ENCODE measurements around the gene METRN. TPM values are rescaled to one million over a fixed set of nuclear protein-coding genes. Genes with fewer than 3 reads are reported as not detected.

Gene METRN
- total and polyA plus RNA-seq, 2 donors (not counting 1 experiment from before 2014, with no cell fraction given): 5.3 to 35.3 TPM

DNA sequence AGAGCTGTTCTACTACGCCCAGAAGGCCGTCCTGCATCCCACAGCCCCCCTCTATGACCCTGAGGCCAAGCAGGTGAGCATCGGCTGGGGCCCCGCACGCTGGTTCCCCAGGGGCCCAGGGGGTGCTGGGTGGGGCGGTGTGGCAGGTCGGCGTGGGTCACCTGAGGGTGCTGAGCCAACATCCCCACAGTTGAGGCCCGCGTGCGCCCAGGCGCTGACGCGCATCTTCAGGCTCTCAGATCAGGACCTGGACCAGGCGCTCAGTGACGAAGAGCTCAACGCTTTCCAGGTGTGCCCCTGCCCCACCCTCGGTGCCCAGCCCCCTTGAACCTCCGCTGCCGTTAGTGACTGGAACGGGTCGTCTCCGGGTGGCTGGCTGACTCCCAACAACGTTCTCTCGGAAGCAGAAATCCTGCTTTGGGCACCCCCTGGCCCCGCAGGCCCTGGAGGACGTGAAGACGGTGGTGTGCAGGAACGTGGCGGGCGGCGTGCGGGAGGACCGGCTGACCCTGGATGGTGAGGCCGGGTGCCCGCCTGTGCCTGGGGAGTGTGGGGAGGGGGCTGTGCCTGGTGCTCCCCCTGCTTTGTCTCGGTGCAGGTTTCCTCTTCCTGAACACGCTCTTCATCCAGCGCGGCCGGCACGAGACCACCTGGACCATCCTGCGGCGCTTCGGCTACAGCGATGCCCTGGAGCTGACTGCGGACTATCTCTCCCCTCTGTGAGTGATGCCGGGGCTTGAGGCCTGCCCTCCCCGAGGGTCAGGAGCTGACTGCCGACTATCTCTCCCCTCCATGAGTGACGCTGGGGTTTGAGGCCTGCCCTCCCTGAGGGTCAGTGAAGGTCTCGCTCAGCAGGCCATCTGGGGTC lies 44.2 kb upstream of the METRN start:
- Histone ChIP-seq H3K36me3 (ENCODE audit: control insufficient read depth, insufficient read depth, low read length) (peaks cover 37% of the 10 kb centered on the region), H4K20me1 (ENCODE audit: control insufficient read depth, extremely low read depth, insufficient read depth, low read length) (no peaks in the 10 kb centered on the region), H3K4me1 (ENCODE audit: control insufficient read depth, extremely low read depth, insufficient read depth, low read length) (peaks cover 11% of the 10 kb centered on the region)

DNA sequence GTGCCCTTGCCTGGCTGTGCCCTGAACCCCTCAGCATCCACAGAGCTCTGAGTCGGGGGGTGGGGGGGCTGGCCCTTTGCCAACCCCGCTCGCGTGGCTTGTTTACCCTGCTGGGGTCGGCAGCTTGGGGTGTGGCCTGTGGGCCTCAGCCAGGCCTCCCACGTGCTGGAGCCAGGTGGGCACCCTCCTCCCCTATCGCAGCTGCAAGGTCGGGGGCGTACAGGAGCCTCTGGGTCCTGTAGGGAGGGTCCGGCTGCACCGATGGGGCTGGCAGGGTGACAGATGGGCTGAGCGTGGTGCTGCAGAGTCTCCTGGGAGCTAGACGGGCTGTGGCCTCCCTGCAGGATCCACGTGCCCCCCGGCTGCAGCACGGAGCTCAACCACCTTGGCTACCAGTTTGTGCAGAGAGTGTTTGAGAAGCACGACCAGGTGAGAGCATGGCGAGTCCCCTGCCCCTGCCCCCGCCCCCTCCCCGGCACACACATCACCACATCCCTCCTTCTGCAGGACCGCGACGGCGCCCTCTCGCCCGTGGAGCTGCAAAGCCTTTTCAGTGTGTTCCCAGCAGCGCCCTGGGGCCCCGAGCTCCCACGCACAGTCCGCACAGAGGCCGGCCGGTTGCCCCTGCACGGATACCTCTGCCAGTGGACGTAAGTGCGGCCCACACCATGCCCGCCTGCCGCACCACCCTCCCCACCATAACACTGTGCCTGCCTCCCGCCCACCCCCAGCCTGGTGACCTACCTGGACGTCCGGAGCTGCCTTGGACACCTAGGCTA lies 43.4 kb upstream of the METRN start:
- Histone ChIP-seq H3K4me3 (replicated peaks in 1 of 4; ENCODE audit: control extremely low read depth in 1 of 4, insufficient read depth in 1 of 4, low read depth in 3 of 4, low read length in 4 of 4) (no peak overlapping the region), H3K36me3 (ENCODE audit: control insufficient read depth, insufficient read depth, low read length) (peaks cover 37% of the 10 kb centered on the region), H3K9me3 (ENCODE audit: control insufficient read depth, insufficient read depth, low read depth, low read length) (no peaks in the 10 kb centered on the region), H2AFZ (ENCODE audit: low read length) (no peak overlapping the region), H3K79me2 (ENCODE audit: control insufficient read depth, insufficient read depth, low read length) (peaks cover 23% of the 10 kb centered on the region), H3K9ac (ENCODE audit: insufficient read depth, low read length) (no peak overlapping the region), H3K27me3 (ENCODE audit: control insufficient read depth, insufficient read depth, low read length) (no peaks in the 10 kb centered on the region), H4K20me1 (ENCODE audit: control insufficient read depth, extremely low read depth, insufficient read depth, low read length) (no peaks in the 10 kb centered on the region), H3K27ac (ENCODE audit: insufficient read depth, low read length) (no peak overlapping the region), H3K4me2 (ENCODE audit: extremely low read depth, insufficient read depth, low read length) (no peak overlapping the region), H3K4me1 (ENCODE audit: control insufficient read depth, extremely low read depth, insufficient read depth, low read length) (peaks cover 11% of the 10 kb centered on the region)
- TF ChIP-seq, protein P1, sequence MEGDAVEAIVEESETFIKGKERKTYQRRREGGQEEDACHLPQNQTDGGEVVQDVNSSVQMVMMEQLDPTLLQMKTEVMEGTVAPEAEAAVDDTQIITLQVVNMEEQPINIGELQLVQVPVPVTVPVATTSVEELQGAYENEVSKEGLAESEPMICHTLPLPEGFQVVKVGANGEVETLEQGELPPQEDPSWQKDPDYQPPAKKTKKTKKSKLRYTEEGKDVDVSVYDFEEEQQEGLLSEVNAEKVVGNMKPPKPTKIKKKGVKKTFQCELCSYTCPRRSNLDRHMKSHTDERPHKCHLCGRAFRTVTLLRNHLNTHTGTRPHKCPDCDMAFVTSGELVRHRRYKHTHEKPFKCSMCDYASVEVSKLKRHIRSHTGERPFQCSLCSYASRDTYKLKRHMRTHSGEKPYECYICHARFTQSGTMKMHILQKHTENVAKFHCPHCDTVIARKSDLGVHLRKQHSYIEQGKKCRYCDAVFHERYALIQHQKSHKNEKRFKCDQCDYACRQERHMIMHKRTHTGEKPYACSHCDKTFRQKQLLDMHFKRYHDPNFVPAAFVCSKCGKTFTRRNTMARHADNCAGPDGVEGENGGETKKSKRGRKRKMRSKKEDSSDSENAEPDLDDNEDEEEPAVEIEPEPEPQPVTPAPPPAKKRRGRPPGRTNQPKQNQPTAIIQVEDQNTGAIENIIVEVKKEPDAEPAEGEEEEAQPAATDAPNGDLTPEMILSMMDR (conservative IDR thresholded peaks at IDR 0.05 in 1 of 2, IDR thresholded peaks at IDR 0.05 in 1 of 2; ENCODE audit: low read depth in 1 of 2, low read length in 2 of 2): no peak
- TF ChIP-seq EZH2 (IDR thresholded peaks at IDR 0.05; ENCODE audit: low read length, missing control alignments): no peak
- DNase-seq (ENCODE audit: low read depth in 2 of 2): no peak

More for the DNA sequence above, 44.2 kb upstream of the METRN start:
- H2AFZ ChIP-seq (ENCODE audit: low read length): no peak overlapping the region
- no peak overlapping the region for H3K4me2 ChIP-seq (ENCODE audit: extremely low read depth, insufficient read depth, low read length)
- TF ChIP-seq EZH2 (IDR thresholded peaks at IDR 0.05; ENCODE audit: low read length, missing control alignments): no peak
- TF ChIP-seq, protein P1 (conservative IDR thresholded peaks at IDR 0.05 in 1 of 2, IDR thresholded peaks at IDR 0.05 in 1 of 2; ENCODE audit: low read depth in 1 of 2, low read length in 2 of 2): no peak
- H3K4me3 ChIP-seq (replicated peaks in 1 of 4; ENCODE audit: control extremely low read depth in 1 of 4, insufficient read depth in 1 of 4, low read depth in 3 of 4, low read length in 4 of 4): no peak overlapping the region
- H3K27me3 ChIP-seq (ENCODE audit: control insufficient read depth, insufficient read depth, low read length): no peaks in the 10 kb centered on the region
- H3K9ac ChIP-seq (ENCODE audit: insufficient read depth, low read length): no peak overlapping the region
- peaks cover 23% of the 10 kb centered on the region for H3K79me2 ChIP-seq (ENCODE audit: control insufficient read depth, insufficient read depth, low read length)
- DNase-seq (ENCODE audit: low read depth in 2 of 2): no peak
- no peak overlapping the region for H3K27ac ChIP-seq (ENCODE audit: insufficient read depth, low read length)
- H3K9me3 ChIP-seq (ENCODE audit: control insufficient read depth, insufficient read depth, low read depth, low read length): no peaks in the 10 kb centered on the region

DNA sequence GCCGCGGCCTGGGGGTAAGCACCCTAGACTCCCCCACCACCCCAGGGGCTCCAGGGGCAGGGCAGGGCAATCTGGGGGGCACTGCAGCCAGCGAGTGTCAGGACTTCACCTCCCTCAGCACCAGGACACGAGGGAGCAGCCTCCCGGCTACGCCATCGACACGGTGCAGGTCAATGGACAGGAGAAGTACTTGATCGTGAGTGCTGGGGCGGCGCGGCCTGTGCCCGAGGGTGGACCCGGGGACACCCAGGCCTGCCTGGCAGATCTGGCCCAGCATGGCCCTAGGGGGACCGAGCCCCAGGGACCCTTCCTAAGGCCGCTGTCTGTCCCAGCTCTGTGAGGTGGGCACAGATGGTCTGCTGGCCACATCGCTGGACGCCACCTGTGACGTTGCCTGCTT lies 42.5 kb upstream of the METRN start:
- peaks cover 11% of the 10 kb centered on the region for H3K4me1 ChIP-seq (ENCODE audit: control insufficient read depth, extremely low read depth, insufficient read depth, low read length)
- no peak overlapping the region for H3K27ac ChIP-seq (ENCODE audit: insufficient read depth, low read length)
- H2AFZ ChIP-seq (ENCODE audit: low read length): no peak overlapping the region
- no peaks in the 10 kb centered on the region for H3K9me3 ChIP-seq (ENCODE audit: control insufficient read depth, insufficient read depth, low read depth, low read length)
- no peak overlapping the region for H3K4me3 ChIP-seq (replicated peaks in 1 of 4; ENCODE audit: control extremely low read depth in 1 of 4, insufficient read depth in 1 of 4, low read depth in 3 of 4, low read length in 4 of 4)
- H3K27me3 ChIP-seq (ENCODE audit: control insufficient read depth, insufficient read depth, low read length): no peaks in the 10 kb centered on the region
- peaks cover 23% of the 10 kb centered on the region for H3K79me2 ChIP-seq (ENCODE audit: control insufficient read depth, insufficient read depth, low read length)
- no peaks in the 10 kb centered on the region for H4K20me1 ChIP-seq (ENCODE audit: control insufficient read depth, extremely low read depth, insufficient read depth, low read length)
- H3K36me3 ChIP-seq (ENCODE audit: control insufficient read depth, insufficient read depth, low read length): peaks cover 37% of the 10 kb centered on the region
- no peak overlapping the region for H3K9ac ChIP-seq (ENCODE audit: insufficient read depth, low read length)
- no peak for DNase-seq (ENCODE audit: low read depth in 2 of 2)
- TF ChIP-seq, protein P1 (conservative IDR thresholded peaks at IDR 0.05 in 1 of 2, IDR thresholded peaks at IDR 0.05 in 1 of 2; ENCODE audit: low read depth in 1 of 2, low read length in 2 of 2): no peak
- no peak for TF ChIP-seq EZH2 (IDR thresholded peaks at IDR 0.05; ENCODE audit: low read length, missing control alignments)
- H3K4me2 ChIP-seq (ENCODE audit: extremely low read depth, insufficient read depth, low read length): no peak overlapping the region

Measured in fibroblast of lung (primary cell).